ENCODE data around the gene RASAL2. TPM values are rescaled to one million over a fixed set of nuclear protein-coding genes. Genes with fewer than 3 reads are reported as not detected.

The RASAL2 gene
- total RNA-seq, 1 experiment from 2014 or later = 22.2 TPM

DNA sequence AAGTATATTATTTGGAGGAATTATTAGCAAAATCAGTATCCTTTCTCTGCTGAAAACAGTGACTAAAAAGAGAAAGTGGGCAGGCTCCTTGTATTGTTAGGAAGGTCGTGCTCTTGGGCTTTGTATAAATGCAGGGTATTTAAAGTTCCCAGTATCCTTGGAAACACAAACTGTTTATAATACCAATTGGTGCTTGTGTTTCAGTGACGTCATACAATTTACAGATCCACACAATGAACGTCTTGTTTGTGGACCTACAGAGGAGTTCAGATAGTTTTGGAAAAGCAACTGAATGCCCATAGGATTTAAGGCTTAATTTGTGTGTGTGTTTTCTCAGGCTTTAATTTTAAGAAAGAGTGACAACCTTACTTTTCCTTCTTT, 168.2 kb downstream of the RASAL2 start:
- H2BK15ac ChIP-seq (ENCODE audit: low read depth, low read length) = no peak overlapping the region
- H3K23ac ChIP-seq (ENCODE audit: insufficient read length, low read depth, low read length) = no peak overlapping the region
- H3K4me1 Mint-ChIP-seq = peaks cover 49 to 57% of the 10 kb centered on the region in 2 experiments
- no peaks in the 10 kb centered on the region for H3K23me2 ChIP-seq (ENCODE audit: insufficient read length, low read depth, low read length, poor library complexity, severe bottlenecking)
- no peak overlapping the region for H4K8ac ChIP-seq (replicated peaks; ENCODE audit: insufficient read length, low read depth, low read length)
- H3K56ac ChIP-seq (ENCODE audit: insufficient read length, low read depth, low read length) = no peak overlapping the region
- H3K4me2 ChIP-seq (ENCODE audit: insufficient read depth, insufficient read length, low read length) = no peak overlapping the region
- no peaks in the 10 kb centered on the region for H3K27me3 Mint-ChIP-seq (ENCODE audit: low read depth)
- no peak overlapping the region for H4K91ac ChIP-seq (ENCODE audit: insufficient read length, low read depth, low read length)
- peak overlapping the region; percentile 75 to 91 (median 77); a peak in 4 of 7 replicates for H3K27ac Mint-ChIP-seq
- H3K36me3 Mint-ChIP-seq (ENCODE audit: insufficient read depth in 1 of 3, low read depth in 3 of 3) = peaks cover 0 to 5% (median 5%) of the 10 kb centered on the region in 3 experiments; a peak in 5 of 7 replicates
- no peaks in the 10 kb centered on the region; a peak in 1 of 5 replicates for H3K9me3 Mint-ChIP-seq
- no peak overlapping the region for H2BK12ac ChIP-seq (ENCODE audit: insufficient read length, low read depth, low read length)
- no peaks in the 10 kb centered on the region for H4K20me1 ChIP-seq (ENCODE audit: control insufficient read depth, insufficient read depth, insufficient read length)
- no peak overlapping the region for H3K27ac ChIP-seq (ENCODE audit: insufficient read length, low read depth, low read length)
- H3K9me3 ChIP-seq (ENCODE audit: control insufficient read depth, low read depth, low read length) = no peaks in the 10 kb centered on the region
- no peak for DNase-seq
- H3K4me3 Mint-ChIP-seq = no peak overlapping the region
- peak overlapping the region; percentile 81 for H2AK5ac ChIP-seq (ENCODE audit: insufficient read length, low read length)
- peaks cover 2% of the 10 kb centered on the region; the same call in 1 of the 2 replicates for H3K79me2 ChIP-seq (ENCODE audit: insufficient read depth, low read length)
- H3K14ac ChIP-seq (ENCODE audit: insufficient read depth, low read length) = no peak overlapping the region; the same call in 1 of the 2 replicates
- H3K79me1 ChIP-seq (ENCODE audit: insufficient read depth, low read depth, low read length, poor library complexity, severe bottlenecking) = peaks cover 3% of the 10 kb centered on the region
- H3T11ph ChIP-seq (ENCODE audit: low read length) = peak overlapping the region; percentile 77
- no peaks in the 10 kb centered on the region for H3K27me3 ChIP-seq (ENCODE audit: insufficient read depth, low read length)
- WGBS (ENCODE audit: extremely low coverage, insufficient read length, low lambda C conversion rate) = no CpG with 5 or more reads among the region's 3 CpGs
- no peak overlapping the region for H4K5ac ChIP-seq (ENCODE audit: insufficient read length, low read depth, low read length)
- H3K4me1 ChIP-seq (ENCODE audit: insufficient read depth, low read length) = peaks cover 2% of the 10 kb centered on the region; the same call in 1 of the 2 replicates
- H2BK5ac ChIP-seq (ENCODE audit: insufficient read length, low read length) = peak overlapping the region; percentile 64
- no peak overlapping the region for H2BK120ac ChIP-seq (ENCODE audit: low read depth, low read length, poor library complexity, severe bottlenecking)
- no peak overlapping the region for H3K4ac ChIP-seq (ENCODE audit: low read depth, low read length)
- H2BK20ac ChIP-seq (ENCODE audit: low read depth, low read length, poor library complexity, severe bottlenecking) = no peak overlapping the region
- TF ChIP-seq, protein P1, sequence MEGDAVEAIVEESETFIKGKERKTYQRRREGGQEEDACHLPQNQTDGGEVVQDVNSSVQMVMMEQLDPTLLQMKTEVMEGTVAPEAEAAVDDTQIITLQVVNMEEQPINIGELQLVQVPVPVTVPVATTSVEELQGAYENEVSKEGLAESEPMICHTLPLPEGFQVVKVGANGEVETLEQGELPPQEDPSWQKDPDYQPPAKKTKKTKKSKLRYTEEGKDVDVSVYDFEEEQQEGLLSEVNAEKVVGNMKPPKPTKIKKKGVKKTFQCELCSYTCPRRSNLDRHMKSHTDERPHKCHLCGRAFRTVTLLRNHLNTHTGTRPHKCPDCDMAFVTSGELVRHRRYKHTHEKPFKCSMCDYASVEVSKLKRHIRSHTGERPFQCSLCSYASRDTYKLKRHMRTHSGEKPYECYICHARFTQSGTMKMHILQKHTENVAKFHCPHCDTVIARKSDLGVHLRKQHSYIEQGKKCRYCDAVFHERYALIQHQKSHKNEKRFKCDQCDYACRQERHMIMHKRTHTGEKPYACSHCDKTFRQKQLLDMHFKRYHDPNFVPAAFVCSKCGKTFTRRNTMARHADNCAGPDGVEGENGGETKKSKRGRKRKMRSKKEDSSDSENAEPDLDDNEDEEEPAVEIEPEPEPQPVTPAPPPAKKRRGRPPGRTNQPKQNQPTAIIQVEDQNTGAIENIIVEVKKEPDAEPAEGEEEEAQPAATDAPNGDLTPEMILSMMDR (conservative IDR thresholded peaks at IDR 0.05) = no peak
- H3K18ac ChIP-seq (ENCODE audit: insufficient read length, low read depth, low read length) = no peak overlapping the region
- no peak overlapping the region for H3K9ac ChIP-seq (ENCODE audit: extremely low read depth, insufficient read length, low read length)
- no peak overlapping the region for H2AFZ ChIP-seq (ENCODE audit: low read length)
